NCI-H2227 (cell line): ENCODE measurements around the gene TBL1Y.
"Not testable (repeated sequence)": the region's sequence is repeated elsewhere in the genome, so short reads cannot be mapped to it uniquely, and the experiment has no call there.

Experiments used
- DNase-seq: peaks from one replicate; lab custom pipeline; 2025; ENCODE audit not compliant: unreplicated experiment; lab: John Stamatoyannopoulos, UW

TBL1Y gene

DNA sequence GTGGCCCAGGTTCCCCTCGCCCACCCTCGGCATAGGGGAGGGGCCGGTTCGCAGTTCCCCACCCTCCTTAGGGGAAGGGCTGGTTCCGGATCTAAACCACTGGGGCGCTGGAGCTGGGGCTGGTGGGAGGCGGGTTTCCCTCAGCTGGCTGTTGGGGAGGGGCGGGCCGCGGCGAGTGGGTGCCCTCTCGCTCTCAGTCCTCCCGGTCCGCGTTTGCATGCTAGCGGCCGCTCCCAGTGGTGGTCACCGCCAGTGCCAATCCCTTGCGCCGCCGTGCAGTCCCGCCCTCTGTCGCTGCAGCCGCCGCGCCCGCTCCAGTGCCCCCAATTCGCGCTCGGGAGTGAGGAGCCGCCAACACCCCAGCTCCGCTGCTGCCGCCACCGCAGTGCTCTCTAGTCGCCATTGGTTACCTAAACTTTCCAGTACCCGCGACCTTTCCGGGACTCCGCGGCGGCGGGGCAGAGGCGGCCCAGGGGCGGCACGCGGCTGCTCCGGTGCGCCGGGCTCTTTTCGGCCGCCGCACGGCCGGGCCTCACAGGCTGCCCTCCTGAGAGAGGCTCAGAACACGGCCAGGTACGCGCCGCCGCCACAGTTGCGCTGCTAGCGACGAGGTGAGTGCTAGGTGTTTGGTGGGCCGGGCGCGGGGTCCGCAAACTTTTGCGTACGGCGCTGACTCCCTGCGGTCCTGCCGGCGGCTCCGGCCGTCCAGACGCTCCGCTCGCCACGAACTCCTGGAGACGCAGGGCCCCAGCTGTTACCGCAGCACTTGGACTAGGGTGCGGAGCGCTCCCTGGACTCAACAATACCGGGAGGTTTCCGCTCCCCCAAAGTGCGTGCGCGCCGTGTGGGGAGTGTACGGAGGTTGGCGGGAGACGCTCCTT lies at the start of gene TBL1Y:
Gene TBL1Y, plus strand, starts transcription at position 326 of the 881 bp plus-strand sequence. CDS start 114,388 bp downstream, outside the sequence.
- DNase-seq: no peak

GRCh38 chrY:6894496-6894895 lies 16.0 kb upstream of the TBL1Y start:
- no peak for DNase-seq

DNA sequence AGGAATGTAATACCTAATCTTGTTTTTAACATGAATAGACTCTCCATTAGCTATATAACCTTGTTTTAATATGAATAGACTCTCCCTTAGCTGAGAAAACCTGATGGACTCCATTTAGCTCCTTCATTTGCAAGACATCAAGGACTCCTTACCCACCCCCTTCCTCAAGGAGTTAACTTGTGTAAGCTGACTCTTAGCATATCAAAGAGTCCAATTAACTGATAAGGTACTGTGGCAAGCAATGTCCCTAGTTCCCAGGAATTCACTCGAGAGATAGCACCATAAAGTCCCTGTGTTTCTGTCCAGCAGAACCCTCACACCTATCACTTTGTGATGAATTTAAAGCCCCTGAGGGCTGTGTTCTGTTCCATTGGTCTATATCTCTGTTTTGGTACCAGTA lies 15.3 kb upstream of the TBL1Y start:
- DNase-seq: no peak

DNA sequence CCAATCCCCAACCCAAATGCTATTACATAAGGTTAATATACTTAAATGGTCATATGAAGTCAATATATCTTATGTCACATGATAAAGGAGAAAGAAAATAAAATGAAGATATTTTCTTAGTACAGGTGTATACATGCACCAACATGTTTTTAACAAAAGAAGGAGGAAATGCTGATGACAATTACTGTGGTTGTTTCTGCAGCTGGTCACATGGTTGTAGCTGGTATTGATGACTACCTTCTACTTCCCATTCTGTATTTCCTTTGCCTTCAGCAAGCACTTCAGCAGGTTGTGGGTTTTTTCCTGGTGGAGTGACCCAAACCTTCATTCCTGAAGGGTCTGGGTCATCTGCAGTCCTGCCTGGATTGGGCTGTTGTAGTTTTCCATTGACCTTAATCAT lies 8.4 kb upstream of the TBL1Y start:
- not testable (repeated sequence) for DNase-seq

- no peak for DNase-seq
These were observed 2.9 kb upstream of the TBL1Y start for GRCh38 chrY:6907591-6907990.

- DNase-seq: not testable (repeated sequence)
These were observed 2.5 kb upstream of the TBL1Y start for GRCh38 chrY:6908021-6908420.

GRCh38 chrY:6909118-6909521 lies 1.4 kb upstream of the TBL1Y start:
- DNase-seq: no peak

DNA sequence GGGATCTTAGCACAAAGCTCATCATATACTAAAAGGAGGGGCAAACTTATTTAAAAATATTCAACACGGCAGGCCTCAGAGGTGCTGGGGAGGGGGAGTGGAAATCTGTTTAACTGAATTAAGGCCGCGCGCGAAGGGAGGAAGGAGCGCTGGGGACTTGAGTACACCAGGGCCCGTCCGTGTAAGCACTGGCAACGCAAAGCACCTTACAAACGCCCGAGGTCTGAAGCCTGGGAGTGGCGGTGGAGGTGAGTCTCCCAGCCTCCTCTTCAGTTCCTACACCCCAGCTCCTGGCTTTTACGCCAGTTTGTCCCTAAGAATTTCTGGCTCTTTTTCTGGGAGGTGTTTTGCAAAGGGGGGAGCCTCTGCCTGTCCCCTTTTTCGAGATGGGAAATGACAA lies 641 bp upstream of the TBL1Y start:
- DNase-seq: no peak

DNA sequence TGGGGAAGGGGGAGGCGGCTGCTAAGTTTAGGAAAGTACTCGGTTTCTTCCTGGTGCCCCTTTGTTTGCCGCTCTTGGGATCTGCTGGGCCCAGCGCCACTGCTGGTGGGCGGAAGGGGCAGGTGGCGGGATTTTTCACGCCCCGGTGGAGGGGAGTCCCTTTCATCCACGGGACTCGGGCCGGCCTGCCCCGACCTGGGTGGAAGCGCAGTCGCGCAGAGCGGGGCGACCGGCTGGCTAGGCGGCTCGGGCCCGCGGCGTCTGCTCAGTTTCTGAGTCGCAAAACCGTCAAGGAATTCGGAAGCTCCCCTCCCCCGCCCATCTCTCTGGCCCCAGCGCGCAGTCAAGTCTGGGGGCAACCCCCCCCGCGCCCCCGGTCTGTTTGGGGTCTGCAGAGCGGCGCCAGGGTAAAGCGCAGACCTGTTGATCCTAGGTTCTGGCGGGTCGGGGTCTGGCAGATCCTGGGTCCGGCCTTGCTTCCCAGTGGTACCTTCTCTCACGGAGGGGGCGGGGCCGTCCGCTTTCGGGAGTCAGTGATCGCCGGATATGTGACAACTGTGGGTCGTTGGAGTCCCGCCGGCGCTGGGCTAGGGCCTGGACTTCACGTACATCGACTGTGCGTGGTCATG lies 870 bp downstream of the TBL1Y start, which contains the start of gene AMELY:
Gene AMELY, minus strand, starts transcription at position 500 of the 629 bp plus-strand sequence. CDS start 39,144 bp downstream, outside the sequence.
- no peak for DNase-seq

GRCh38 chrY:6913362-6913761 lies 2.9 kb downstream of the TBL1Y start:
- DNase-seq: no peak

DNA sequence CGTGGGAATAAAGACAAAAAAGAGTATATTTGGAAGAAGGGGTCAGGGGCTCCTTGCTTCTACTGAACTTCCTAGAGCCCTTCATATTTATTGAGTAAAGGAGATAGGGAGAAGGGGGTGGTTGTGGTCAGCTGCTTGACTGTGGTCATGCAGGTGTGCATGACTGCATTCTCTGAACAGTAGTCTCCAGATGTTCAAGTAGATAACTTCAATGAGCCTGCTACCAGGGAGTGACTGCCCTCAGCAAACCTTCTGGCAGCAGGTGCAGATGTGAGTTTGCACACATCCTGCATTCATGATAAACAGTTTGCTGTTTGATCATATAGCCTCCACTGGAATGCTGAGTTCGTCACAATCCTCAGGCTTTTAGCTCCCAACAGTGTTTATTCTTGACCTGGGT lies 10.6 kb downstream of the TBL1Y start:
- no peak for DNase-seq

- no peak for DNase-seq
These were observed 17.8 kb downstream of the TBL1Y start for GRCh38 chrY:6928265-6928664.

GRCh38 chrY:6929237-6929636 lies 18.7 kb downstream of the TBL1Y start:
- DNase-seq: no peak

DNA sequence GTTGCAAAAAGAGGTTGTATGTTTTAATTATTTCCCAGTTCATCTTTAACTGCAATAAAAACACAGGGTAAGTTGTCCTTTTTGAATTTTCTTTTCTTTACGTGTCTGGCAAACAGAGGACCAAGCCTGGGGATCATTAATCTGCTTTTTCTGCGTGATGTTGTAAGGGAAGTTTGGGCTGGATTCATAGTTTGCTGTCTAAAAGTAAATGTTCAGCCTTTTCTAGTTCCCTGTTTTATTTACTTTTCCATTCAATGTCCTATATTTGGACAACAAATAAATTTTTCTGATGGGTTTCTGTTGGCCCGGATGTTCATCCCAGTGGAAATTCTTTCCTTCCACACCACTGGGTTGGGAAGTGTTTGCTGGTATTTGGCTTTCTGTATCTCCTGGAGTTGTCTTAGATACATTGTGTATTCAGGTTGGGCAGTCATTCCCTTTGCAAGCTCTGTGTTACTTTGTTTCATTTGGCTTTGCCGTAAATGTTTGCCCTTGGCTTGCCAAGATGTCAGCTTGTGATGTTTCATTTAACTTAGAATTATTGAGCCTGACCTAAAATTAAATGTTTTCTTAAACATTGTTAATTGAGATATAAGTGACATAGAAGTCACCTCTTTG lies 21.4 kb downstream of the TBL1Y start:
- DNase-seq: no peak

DNA sequence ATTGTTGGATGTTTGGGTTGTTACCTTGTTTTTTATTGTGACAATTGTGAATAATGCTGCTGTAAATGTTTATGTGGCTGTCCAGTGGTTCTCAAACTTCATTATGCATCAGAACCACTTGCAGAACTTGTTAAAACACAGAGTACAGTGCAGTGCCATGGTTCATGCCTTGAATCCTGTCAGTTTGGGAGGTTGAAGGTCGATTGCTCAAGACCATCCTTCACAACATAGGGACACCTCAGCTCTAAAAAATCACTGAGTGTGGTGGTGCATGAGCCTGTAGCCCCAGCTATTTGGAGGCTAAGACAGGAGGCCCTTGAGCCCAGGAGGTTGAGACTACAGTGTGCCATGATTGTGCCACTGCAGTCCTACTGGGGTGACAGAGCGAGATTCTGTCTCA lies 25.0 kb downstream of the TBL1Y start:
- DNase-seq: no peak

DNA sequence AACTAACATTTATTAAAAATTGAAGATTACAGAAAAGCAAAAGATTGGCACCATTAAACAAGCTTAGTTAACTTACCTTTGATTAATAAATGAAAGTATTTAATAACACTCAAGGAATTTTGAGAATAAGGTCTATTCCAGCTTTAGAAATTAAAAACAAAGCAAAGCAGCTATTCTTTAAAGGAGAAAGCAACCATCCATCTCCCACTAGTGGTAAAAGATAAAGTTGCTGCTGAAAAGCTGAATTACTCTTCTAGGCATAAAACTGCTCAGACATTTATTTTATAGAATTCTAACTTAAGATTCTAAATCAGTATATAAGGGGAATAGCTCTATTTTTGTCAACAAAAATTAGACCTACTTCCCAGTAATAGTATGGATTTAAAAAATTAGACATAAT lies 37.2 kb downstream of the TBL1Y start:
- DNase-seq: no peak

DNA sequence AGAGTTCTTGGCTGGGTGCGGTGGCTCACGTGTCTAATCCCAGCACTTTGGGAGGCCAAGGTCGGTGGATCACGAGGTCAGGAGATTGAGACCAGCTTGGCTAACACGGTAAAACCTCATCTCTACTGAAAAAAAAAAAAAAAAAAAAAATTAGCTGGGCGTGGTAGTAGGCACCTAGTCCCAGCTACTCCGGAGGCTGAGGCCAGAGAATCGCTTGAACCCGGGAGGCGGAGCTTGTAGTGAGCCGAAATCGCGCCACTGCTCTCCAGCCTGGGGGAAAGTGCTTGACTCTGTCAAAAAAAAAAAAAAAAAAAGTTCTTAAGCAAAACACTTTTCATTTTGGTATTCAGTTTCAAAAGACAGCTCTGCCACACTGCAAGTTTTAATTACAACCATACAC lies 37.9 kb downstream of the TBL1Y start:
- DNase-seq: no peak

GRCh38 chrY:6949947-6950346 lies 39.5 kb downstream of the TBL1Y start:
- DNase-seq: no peak

DNA sequence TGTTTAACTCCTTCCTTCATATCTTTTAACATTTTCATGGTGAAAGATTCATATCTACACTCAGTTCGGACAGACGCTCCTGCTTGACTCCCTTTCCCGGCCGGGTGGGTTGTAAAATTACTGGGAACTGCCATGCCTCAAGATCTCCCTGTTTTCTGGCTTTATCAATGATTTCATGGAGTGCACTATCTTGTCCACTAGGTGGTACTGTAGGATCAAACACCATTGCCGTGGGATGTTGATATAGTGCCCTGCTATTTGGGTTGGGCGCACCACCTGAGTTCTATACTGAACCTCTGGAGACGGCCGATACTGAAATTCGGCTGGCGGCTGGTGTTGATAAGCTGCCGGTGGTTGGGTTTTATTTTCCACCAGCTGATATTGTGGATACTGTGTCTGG lies 54.2 kb downstream of the TBL1Y start:
- no peak for DNase-seq

DNA sequence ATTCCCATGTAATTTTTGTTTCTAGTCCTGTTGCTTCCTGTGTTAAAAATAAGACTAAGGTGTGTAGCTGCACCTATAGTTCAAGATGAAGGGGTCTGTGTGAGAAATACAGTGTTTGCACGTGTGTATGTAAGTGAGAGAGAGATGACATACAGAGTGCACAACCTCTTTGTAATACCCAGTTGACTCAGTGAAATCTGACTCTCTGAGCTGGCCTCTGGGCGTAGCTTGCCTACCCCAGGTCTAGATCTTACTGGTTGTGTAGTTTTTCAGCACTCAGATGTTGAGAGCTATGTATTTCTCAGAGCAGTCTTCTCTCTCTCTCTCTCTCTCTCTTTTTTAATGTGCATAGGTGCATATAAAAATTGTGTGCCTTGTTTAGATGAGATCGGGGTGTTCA lies 56.0 kb downstream of the TBL1Y start:
- DNase-seq: no peak

GRCh38 chrY:6967736-6968135 lies 57.2 kb downstream of the TBL1Y start:
- no peak for DNase-seq

GRCh38 chrY:6968191-6968590 lies 57.7 kb downstream of the TBL1Y start:
- DNase-seq: no peak
